Stimulated activated CD8-positive, alpha-beta memory T cell treated with anti-CD3 and anti-CD28 coated beads, Interleukin-12 subunit alpha, Interleukin-12 subunit beta, amount 100 ng/mL, for 4 hours (primary cell): Measurements from ENCODE around the gene GATA5.
A peak's percentile ranks its signal among the peaks of the same experiment; 100 is the strongest.

Source experiments
- DNase-seq: peaks from one replicate; pipeline ENCODE4 v3.0.0-alpha.2; 2020; ENCODE audit warnings: low read depth

Gene GATA5, protein sequence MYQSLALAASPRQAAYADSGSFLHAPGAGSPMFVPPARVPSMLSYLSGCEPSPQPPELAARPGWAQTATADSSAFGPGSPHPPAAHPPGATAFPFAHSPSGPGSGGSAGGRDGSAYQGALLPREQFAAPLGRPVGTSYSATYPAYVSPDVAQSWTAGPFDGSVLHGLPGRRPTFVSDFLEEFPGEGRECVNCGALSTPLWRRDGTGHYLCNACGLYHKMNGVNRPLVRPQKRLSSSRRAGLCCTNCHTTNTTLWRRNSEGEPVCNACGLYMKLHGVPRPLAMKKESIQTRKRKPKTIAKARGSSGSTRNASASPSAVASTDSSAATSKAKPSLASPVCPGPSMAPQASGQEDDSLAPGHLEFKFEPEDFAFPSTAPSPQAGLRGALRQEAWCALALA

GRCh38 chr20:62475772-62476055 lies at the start of gene GATA5:
Gene GATA5, minus strand, starts transcription at chr20:62475995. Its CDS starts 474 bp downstream, at chr20:62475521.
- no peak for DNase-seq

DNA sequence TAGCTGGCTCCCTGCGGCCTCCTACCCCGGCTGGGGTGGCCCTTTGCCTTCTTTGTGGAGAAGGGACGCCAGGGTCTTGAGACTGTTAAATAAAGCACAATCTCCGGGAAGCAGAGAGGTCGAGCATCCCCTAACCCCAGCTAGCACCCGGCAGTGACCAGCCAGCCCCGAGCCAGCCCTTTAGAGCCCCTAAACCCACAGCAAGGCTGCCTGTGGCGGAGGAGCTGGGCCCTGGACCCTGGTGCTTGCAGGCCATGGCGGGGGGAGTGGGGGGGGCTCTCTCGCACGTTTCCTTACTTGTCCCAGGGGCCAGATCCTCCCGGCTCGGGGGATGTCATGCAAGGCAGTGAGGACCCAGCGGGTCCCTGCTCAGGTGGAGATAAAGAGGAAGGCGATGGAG lies 49.2 kb upstream of the GATA5 start:
- no peak for DNase-seq

DNA sequence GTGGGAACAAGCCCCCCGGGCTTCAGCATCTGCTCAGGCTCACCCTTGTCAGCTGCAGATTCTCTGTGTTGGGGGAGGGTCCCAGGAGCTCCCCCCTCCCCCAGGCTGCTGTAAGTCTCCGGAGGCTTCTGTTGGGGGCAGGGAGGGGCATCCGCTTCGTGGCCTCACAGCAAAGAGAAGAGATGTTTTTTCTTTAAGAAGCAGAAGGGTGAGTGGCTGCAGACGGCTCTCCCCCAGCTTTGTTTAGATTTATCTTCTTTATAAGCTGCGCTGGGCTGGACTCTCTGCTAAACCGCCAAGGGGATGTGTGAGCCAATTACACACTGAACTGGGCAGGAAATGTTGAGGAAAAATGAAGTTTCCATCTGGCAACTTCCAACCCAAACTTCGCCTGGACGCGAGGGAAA lies 48.7 kb upstream of the GATA5 start:
- DNase-seq, result no peak

DNA sequence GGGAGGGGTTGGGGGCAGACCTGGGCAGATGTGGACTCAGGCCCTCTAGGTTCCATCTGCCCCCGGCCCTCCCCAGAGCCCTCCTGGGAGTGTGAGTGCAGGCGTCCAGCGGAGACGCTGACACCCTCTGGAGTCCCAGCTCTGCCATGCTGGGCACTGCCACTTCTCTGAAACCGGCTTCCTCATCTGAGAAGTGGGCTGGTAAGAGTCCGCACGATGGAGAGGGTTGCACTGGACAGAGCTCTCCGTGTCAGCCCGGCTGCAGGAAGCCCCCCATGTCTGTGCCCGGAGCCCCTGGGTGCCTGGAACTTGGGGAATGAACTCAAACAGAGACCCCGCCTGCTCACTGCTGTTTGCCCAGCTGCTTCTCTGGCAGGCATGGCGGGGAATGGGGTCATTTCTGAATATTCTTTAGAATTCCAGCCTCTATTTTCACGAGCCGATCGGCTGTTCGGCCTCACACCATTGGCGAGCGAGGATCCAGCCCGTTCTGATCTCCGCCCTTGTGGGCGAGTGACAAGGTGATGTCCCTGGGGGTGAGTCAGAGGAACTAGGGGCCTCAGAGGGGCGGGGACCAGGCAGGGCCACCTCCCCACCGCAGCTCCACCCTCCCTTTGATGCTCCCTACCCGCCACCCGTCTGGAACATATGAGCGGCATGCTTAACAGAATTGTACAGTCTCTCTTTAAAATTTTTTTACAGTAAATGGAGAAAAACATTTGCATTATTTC lies 47.8 kb upstream of the GATA5 start:
- peak; percentile 45 for DNase-seq

- no peak for DNase-seq
These were observed 47.1 kb upstream of the GATA5 start for GRCh38 chr20:62522748-62523396.

GRCh38 chr20:62519826-62520225 lies 44.0 kb upstream of the GATA5 start:
- no peak for DNase-seq

GRCh38 chr20:62518911-62519310 lies 43.1 kb upstream of the GATA5 start:
- DNase-seq, result no peak

DNA sequence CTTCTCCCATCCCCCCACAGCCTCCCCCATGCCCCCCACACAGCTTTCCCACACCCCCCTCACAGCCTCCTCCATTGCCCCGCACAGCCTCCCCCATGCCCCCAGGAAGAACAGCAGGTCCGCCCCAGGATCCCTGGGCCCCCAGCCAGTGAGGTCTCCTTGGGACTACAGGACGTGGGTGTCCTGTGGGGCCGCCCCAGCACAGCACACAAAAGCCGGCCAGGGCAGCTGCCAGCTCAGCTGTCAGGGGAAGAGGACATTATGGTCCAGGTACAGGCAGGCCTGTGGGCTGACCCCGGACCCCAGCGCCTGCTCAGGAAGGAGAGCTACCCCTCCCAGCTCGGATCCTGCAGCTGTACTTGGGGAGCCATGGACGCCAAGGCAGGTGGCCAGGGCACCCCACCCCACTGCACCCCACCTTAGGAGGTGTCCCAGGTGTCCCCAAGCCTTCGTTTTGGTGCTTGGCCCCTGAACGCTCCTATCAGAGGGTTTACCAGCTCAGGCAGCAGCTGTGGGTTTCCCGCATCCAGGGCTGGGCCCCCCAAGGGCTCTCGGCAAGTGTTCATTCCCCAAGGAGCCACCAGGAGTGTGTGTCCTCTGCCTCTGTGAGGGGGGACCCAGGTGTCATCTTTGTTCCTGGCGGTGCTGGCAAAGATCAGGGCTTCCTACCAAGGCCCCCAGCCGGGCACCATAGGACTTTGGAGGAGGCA lies 42.3 kb upstream of the GATA5 start:
- no peak for DNase-seq

DNA sequence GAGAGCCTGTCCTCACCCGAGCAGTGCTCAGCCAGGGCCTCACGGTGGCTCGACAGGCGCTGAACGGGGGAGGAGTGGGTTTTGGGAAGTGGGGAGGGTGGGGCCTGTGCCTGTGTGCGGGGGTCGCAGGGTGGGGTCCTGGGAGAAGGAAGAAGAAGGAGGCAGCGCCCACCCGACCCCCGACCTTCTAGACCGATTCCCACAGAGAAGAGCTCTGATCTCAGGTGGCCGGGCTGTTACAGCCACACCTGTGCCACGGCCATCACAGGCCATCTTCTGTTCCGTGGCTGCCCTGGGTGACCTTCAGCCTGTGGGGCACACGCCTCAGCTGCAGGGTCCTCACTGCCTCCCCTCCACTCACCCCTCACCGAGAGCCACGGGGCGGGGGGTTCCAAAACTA lies 41.4 kb upstream of the GATA5 start:
- DNase-seq, result no peak

- no peak for DNase-seq
These were observed 40.5 kb upstream of the GATA5 start for GRCh38 chr20:62516338-62516737.

- no peak for DNase-seq
These were observed 40.0 kb upstream of the GATA5 start for GRCh38 chr20:62515826-62516225.

DNA sequence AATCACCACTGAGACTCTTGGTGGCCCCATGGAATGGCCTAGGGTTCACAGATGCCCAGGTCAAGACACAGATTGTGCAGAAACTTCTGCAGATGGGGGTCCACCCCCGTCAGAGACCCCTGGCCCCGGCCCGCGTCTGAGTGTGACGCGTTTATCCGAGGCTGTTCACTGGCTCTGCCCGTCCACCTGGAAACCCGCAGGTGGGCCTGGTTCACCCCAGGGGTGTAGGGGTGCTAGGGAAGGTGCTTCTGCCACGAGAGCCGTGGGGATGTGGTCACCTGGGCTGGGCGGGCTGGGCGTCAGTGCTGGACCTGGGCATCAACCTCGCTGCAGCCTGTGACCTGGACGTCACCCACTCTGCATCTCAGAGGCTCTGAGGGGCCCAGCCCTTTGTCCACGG lies 39.5 kb upstream of the GATA5 start:
- no peak for DNase-seq

- DNase-seq, result no peak
These were observed 38.2 kb upstream of the GATA5 start for GRCh38 chr20:62513991-62514390.

DNA sequence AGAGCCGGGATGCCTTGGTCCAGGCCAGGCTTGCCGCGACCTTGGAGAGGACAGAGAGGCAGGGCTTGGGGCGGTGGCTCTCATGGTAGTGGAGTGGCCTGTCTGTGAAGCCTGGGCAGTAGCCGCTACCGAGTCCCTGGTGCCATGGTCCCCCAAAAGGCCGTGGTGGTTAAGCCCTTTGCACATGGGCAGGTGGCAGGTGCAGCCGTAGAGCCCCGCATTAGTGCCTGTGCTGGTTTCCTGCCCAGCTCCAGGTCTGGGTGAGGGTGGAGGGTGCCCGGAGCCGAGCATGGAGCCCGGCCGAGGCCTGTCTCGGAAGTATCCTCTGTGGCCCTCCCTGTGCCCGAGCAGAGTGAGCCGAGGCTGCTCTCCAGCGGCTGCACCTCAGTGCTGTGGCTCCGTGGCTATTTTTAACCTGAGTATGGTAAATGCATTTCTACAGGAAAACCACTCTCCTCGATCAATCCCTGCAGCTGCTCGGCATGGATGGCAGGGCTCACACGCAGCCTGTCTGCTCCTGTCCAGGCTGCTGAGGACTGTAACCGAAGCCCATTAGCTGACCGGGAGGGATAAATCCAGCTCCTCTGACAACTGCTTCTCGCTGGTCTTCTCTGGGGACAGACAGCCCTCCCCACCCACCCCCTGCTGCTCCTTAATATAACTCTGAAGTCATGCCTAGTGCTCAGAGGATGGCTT lies 36.3 kb upstream of the GATA5 start:
- no peak for DNase-seq

DNA sequence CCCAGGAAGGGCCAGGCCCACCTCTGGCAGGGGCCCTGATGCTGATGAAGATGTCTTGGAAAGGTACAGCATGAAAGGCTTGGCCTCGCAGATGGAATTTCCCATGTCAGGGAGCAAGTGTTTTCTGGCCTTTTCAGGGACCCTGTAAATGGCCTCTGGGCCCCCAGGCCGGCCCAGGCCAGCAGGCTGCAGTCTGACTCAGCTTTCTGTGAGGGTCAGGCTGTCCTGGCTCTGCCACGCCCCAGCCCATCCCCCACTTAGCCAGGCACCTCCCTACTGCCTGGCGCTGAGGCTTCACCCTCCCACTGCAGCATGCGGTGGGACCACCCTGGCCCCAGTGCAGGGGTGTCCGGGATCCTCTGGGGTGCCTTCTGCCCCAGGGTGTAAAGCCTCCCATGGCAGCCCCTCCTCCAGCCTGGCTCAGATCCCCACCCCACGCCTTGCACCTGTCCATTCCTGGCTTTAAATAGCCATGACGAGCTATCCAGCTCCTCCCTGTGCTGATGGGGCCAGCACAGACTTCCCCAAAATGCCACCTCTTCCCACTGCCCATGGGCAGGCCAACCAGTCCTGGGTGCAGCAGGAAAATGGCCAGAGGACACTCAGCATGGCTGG lies 35.6 kb upstream of the GATA5 start:
- DNase-seq, result no peak

- no peak for DNase-seq
These were observed 32.9 kb upstream of the GATA5 start for GRCh38 chr20:62508641-62509051.

DNA sequence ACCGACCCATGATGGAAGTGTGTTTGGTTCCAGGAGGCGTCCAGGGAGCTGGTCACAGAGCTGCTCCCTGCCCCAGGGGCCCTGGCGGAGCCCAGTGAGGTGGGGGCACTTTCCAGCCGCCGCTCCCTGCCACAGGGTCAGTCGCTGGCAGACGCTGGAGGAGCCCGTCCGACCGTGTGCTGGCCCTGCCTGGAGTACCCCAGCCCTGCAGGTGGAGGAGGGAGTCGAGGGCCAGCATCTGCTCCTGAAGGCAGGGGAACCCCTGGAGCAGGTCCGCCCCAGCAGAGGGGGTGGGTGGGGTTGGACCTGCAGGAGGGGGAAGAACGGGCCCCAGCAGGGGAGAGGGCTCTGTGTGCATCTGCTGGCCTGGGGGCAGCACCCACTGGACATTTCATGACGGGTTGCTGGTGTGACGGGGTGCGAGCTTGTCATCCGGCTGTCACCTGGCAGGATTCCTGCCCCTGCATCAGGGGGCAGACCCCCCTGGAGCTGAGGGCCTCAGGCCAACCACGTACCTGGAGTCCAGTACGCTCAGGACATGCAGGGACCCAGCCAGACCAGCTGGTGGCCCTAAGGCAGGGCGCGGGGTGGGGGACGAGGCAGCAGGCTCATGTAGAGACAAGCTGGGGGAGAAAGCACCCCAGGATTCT lies 32.3 kb upstream of the GATA5 start:
- DNase-seq, result no peak

GRCh38 chr20:62507323-62507722 lies 31.5 kb upstream of the GATA5 start:
- no peak for DNase-seq

GRCh38 chr20:62506791-62507190 lies 31.0 kb upstream of the GATA5 start:
- DNase-seq, result no peak

- DNase-seq, result no peak
These were observed 30.3 kb upstream of the GATA5 start for GRCh38 chr20:62506087-62506486.
